A673 (cell line): ENCODE results near the gene CAPZB. TPM values are rescaled to one million over a fixed set of nuclear protein-coding genes. Genes with fewer than 3 reads are reported as not detected.

Source experiments
- BruUV-seq: library from RNA; stranded (reverse); fragments of 400-500 nt; replicated peaks from 2 replicates; lab custom pipeline; 2021; lab: Mats Ljungman, UMichigan
- CTCF ChIA-PET: fragments of 300-600 bp; sonication (Branson Sonifier 250); formaldehyde crosslinking; loops from one replicate; lab custom pipeline; 2022; ENCODE audit warnings: antibody characterized with exemption; lab: Charles Lee
- POLR2A ChIA-PET: fragments of 300-600 bp; sonication (Branson Sonifier 250); formaldehyde crosslinking; loops from one replicate; lab custom pipeline; 2022; ENCODE audit warnings: antibody characterized with exemption; ENCODE audit not compliant: low non-redundant PET; lab: Charles Lee
- DNase-seq: peaks from one replicate; pipeline ENCODE4 v3.0.0-alpha.2; 2015; ENCODE audit warnings: low spot score
- H3K27ac ChIP-seq: fragments of 200-600 bp; sonication (generic); 2 replicates; pipeline ENCODE4 v1.5.1; 2016; ENCODE audit warnings: mixed run types, low read depth, mild to moderate bottlenecking, mixed read lengths, antibody characterized with exemption, low read length; ENCODE audit not compliant: poor library complexity, severe bottlenecking
- H3K27me3 ChIP-seq: fragments of 200-600 bp; sonication (generic); replicated peaks from 2 replicates; pipeline ENCODE4 v1.6.1; 2017; ENCODE audit warnings: mixed run types, low read depth, mild to moderate bottlenecking, mixed read lengths, antibody characterized with exemption, low read length; ENCODE audit not compliant: insufficient read depth, poor library complexity
- H3K36me3 ChIP-seq: fragments of 200-600 bp; sonication (generic); 2 replicates; pipeline ENCODE4 v1.6.1; 2016; ENCODE audit warnings: mixed run types, mild to moderate bottlenecking, mixed read lengths, antibody characterized with exemption, low read length; ENCODE audit not compliant: insufficient read depth, poor library complexity, severe bottlenecking
- H3K4me1 ChIP-seq: fragments of 200-600 bp; sonication (generic); 2 replicates; pipeline ENCODE4 v1.6.1; 2017; ENCODE audit warnings: mixed run types, mild to moderate bottlenecking, mixed read lengths, antibody characterized with exemption, low read length; ENCODE audit not compliant: insufficient read depth, poor library complexity, severe bottlenecking
- H3K4me3 ChIP-seq: fragments of 200-600 bp; sonication (generic); 2 replicates; pipeline ENCODE4 v1.5.1; 2016; ENCODE audit warnings: low read depth, mixed run types, mild to moderate bottlenecking, mixed read lengths, low read length; ENCODE audit not compliant: poor library complexity, severe bottlenecking
- H3K9me3 ChIP-seq: fragments of 200-600 bp; sonication (generic); 2 replicates; pipeline ENCODE4 v1.6.1; 2016; ENCODE audit warnings: mixed run types, low read depth, mild to moderate bottlenecking, mixed read lengths, antibody characterized with exemption, low read length; ENCODE audit not compliant: poor library complexity, severe bottlenecking
- EZH2 ChIP-seq: fragments of 200-600 bp; sonication (generic); IDR thresholded peaks from 2 replicates; pipeline ENCODE4 v1.6.1; 2017; ENCODE audit warnings: borderline replicate concordance, low read depth, mild to moderate bottlenecking, mixed read lengths, antibody characterized with exemption, low read length; ENCODE audit not compliant: poor library complexity, severe bottlenecking
- intact Hi-C: fragments of 100-400 bp; cut with micrococcal nuclease; formaldehyde crosslinking; loops from one replicate; pipeline ENCODE4 v1.10.0; 2022; ENCODE audit not compliant: unreplicated experiment
- total RNA-seq: library from RNA; stranded (reverse); gene quantifications from 2 replicates; pipeline ENCODE4 v1.2.3, GENCODE V29; 2021
- TF ChIP-seq, protein P1 (sequence below): fragments of 300-800, 200-600 bp; sonication (generic); conservative IDR thresholded peaks from 2 replicates; pipeline ENCODE4 v1.5.1; 2017; ENCODE audit warnings: low read depth, mild to moderate bottlenecking, antibody characterized with exemption, low read length, moderate library complexity, mixed read lengths

The CAPZB gene
- total RNA-seq, 1 experiment from 2014 or later, result 214 TPM

DNA sequence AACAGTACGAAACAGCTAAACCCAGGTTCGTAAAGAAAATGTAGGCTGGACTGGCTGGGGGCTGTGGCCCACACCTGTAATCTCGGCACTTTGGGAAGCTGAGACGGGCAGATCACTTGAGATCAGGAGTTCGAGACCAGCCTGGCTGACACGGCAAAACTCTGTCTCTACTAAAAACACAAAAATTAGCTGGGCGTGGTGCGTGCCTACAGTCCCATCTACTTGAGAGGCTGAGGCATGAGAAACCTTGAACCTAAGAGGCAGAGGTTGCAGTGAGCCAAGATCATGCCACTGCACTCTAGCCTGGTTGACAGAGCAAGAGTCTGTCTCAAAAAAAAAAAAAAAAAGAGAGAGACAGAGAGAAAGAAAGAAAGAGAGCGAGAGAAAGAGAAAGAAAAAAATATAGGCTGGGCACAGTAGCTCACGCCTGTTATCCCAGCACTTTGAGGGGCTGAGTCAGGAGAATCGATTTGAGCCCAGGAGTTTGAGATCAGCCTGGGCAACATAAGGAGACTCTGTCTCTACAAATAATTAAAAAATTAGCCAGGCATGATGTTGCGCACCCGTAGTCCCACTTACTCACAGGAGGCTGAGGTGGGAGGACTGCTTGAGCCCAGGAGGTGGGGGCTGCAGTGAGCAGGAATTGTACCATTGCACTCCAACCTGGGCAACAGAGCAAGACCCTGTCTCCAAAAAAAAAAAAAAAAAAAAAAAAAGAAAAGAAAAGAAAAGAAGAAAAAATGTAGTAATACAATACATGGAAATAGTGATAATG is 35.7 kb downstream of the CAPZB start:
- no peak overlapping the region for H3K4me3 ChIP-seq
- POLR2A ChIA-PET, result no interaction called here
- DNase-seq, result no peak
- no peak overlapping the region for H3K27ac ChIP-seq
- H3K4me1 ChIP-seq, result peaks cover 33% of the 10 kb centered on the region
- CTCF ChIA-PET, result no interaction called here
- BruUV-seq, result no TSS peak
- intact Hi-C loops, result no loop called here
- H3K9me3 ChIP-seq, result no peaks in the 10 kb centered on the region
- TF ChIP-seq, protein P1, sequence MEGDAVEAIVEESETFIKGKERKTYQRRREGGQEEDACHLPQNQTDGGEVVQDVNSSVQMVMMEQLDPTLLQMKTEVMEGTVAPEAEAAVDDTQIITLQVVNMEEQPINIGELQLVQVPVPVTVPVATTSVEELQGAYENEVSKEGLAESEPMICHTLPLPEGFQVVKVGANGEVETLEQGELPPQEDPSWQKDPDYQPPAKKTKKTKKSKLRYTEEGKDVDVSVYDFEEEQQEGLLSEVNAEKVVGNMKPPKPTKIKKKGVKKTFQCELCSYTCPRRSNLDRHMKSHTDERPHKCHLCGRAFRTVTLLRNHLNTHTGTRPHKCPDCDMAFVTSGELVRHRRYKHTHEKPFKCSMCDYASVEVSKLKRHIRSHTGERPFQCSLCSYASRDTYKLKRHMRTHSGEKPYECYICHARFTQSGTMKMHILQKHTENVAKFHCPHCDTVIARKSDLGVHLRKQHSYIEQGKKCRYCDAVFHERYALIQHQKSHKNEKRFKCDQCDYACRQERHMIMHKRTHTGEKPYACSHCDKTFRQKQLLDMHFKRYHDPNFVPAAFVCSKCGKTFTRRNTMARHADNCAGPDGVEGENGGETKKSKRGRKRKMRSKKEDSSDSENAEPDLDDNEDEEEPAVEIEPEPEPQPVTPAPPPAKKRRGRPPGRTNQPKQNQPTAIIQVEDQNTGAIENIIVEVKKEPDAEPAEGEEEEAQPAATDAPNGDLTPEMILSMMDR, result no peak
- no peak for TF ChIP-seq EZH2
- H3K36me3 ChIP-seq, result peaks cover 3% of the 10 kb centered on the region
- no peaks in the 10 kb centered on the region for H3K27me3 ChIP-seq

DNA sequence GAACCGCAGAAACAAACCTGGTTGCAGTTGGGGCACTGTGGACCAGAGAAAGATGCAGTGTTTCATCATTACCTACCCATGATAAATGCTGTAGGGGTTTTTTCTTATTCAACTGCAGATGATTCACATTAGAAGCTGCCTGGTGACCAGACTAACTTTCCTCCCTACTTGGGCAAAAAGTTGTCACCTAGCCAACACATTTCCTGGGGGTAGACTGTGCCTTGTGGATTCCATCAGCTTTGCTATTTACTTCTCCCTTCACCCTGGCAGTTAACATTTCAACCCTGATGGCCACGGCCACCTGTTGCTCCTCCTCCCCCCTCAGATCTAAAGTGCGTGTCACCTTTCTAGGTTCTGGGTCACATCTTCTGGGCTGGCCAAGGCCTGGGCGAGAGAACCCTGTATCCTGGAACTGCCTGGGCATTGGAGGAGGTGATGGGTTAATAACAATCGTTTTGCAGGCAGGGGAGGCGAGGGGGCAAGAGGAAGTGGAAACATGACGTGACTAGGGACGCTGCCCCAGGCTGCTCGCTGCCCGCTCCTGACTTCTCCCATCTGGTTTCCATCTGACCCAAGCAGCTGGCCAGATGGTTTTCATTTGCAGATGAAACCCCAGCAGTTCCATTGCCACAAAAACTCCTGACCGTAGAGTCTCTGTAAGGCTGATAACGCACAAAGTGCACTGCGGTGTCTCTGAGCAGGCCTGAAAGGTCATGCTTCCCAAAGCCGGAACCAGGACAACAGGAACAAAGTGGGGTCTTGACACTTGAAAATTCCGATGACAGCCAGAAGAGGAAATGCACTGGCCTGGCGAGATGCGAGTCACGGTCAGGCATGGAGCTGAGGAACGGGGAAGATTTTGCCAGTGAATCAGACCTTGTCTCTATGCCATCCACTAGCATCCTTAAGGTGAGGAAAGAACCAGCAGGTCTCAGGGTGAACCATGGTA is 36.6 kb downstream of the CAPZB start:
- TF ChIP-seq EZH2, result no peak
- TF ChIP-seq, protein P1, result no peak
- ChIA-PET CTCF (no interaction called here), POLR2A (no interaction called here)
- BruUV-seq, result no TSS peak
- intact Hi-C loops, result no loop called here
- Histone ChIP-seq H3K27me3 (no peaks in the 10 kb centered on the region), H3K9me3 (no peaks in the 10 kb centered on the region), H3K36me3 (peaks cover 3% of the 10 kb centered on the region), H3K27ac (no peak overlapping the region), H3K4me3 (no peak overlapping the region), H3K4me1 (peaks cover 25% of the 10 kb centered on the region)
- DNase-seq, result no peak

DNA sequence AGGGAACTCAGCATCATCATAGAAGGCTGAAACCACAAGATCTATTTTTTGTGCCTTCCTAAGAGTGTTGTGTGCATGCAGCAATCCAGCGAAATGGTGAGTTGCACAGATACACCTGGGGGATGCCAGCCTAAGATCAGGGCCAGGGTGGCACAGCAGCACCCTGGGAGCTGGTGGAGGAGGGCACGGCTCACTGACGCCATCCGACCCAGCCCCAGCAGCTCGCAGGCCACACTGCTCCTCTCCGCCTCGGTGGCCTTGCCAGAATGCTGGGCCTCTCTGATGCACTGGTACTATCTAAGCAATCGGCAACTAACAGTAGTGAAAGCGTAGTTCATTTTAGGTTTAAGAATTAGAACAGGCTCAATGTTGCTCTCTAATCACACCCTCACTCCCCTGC is 37.8 kb downstream of the CAPZB start:
- Histone ChIP-seq H3K27ac (no peak overlapping the region), H3K9me3 (no peaks in the 10 kb centered on the region), H3K36me3 (peaks cover 3% of the 10 kb centered on the region), H3K27me3 (no peaks in the 10 kb centered on the region), H3K4me1 (peaks cover 29% of the 10 kb centered on the region), H3K4me3 (no peak overlapping the region)
- ChIA-PET POLR2A (interaction anchor here (0.6 kb wide), 1 partner anchor 147 kb away, joined by 3 read pairs; no protein-coding TSS in a partner anchor), CTCF (no interaction called here)
- BruUV-seq, result no TSS peak
- intact Hi-C loops, result no loop called here
- no peak for DNase-seq
- TF ChIP-seq EZH2, result no peak
- TF ChIP-seq, protein P1, result no peak
